Neural cell (in vitro differentiated cells): ENCODE data around the gene METRN.

ENCODE experiments used
- EZH2 ChIP-seq: fragments of 200-600, 300-800 bp; shearing (Covaris generic), sonication (generic); IDR thresholded peaks from 2 replicates; pipeline ENCODE4 v1.6.1; 2014; ENCODE audit warnings: antibody characterized with exemption, low read length, borderline replicate concordance, mild to moderate bottlenecking; ENCODE audit not compliant: insufficient read depth, poor library complexity, severe bottlenecking
- TF ChIP-seq, protein P1 (sequence below): fragments of 450-650 bp; IDR thresholded peaks from 2 replicates; pipeline ENCODE4 v1.5.1; 2014; ENCODE audit warnings: antibody characterized with exemption, mild to moderate bottlenecking, moderate library complexity; ENCODE audit not compliant: poor library complexity, severe bottlenecking
- TF ChIP-seq, protein P2 (sequence below): IDR thresholded peaks from 2 replicates; pipeline ENCODE4 v1.6.1; 2012; ENCODE audit warnings: borderline replicate concordance

DNA sequence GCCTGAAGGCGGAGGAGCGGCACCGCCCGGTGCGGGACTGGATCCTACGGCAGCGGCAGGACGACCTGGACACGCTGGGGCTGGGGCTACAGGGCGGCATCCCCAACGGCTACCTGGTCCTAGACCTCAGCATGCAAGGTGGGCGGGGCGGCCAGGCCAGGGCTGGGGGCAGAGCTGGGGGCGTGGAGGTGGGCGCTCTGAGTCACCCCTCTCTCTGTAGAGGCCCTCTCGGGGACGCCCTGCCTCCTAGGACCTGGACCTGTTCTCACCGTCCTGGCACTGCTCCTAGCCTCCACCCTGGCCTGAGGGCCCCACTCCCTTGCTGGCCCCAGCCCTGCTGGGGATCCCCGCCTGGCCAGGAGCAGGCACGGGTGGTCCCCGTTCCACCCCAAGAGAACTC is 53.5 kb downstream of the METRN start:
- TF ChIP-seq, protein P1, sequence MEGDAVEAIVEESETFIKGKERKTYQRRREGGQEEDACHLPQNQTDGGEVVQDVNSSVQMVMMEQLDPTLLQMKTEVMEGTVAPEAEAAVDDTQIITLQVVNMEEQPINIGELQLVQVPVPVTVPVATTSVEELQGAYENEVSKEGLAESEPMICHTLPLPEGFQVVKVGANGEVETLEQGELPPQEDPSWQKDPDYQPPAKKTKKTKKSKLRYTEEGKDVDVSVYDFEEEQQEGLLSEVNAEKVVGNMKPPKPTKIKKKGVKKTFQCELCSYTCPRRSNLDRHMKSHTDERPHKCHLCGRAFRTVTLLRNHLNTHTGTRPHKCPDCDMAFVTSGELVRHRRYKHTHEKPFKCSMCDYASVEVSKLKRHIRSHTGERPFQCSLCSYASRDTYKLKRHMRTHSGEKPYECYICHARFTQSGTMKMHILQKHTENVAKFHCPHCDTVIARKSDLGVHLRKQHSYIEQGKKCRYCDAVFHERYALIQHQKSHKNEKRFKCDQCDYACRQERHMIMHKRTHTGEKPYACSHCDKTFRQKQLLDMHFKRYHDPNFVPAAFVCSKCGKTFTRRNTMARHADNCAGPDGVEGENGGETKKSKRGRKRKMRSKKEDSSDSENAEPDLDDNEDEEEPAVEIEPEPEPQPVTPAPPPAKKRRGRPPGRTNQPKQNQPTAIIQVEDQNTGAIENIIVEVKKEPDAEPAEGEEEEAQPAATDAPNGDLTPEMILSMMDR: no peak
- TF ChIP-seq EZH2: no peak
- TF ChIP-seq, protein P2, sequence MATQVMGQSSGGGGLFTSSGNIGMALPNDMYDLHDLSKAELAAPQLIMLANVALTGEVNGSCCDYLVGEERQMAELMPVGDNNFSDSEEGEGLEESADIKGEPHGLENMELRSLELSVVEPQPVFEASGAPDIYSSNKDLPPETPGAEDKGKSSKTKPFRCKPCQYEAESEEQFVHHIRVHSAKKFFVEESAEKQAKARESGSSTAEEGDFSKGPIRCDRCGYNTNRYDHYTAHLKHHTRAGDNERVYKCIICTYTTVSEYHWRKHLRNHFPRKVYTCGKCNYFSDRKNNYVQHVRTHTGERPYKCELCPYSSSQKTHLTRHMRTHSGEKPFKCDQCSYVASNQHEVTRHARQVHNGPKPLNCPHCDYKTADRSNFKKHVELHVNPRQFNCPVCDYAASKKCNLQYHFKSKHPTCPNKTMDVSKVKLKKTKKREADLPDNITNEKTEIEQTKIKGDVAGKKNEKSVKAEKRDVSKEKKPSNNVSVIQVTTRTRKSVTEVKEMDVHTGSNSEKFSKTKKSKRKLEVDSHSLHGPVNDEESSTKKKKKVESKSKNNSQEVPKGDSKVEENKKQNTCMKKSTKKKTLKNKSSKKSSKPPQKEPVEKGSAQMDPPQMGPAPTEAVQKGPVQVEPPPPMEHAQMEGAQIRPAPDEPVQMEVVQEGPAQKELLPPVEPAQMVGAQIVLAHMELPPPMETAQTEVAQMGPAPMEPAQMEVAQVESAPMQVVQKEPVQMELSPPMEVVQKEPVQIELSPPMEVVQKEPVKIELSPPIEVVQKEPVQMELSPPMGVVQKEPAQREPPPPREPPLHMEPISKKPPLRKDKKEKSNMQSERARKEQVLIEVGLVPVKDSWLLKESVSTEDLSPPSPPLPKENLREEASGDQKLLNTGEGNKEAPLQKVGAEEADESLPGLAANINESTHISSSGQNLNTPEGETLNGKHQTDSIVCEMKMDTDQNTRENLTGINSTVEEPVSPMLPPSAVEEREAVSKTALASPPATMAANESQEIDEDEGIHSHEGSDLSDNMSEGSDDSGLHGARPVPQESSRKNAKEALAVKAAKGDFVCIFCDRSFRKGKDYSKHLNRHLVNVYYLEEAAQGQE: no peak
